DND-41 (cell line): ENCODE results near the gene ITGA1.

Experiments used
- EZH2 ChIP-seq: IDR thresholded peaks from 3 replicates; pipeline ENCODE4 v1.6.1; 2012; ENCODE audit warnings: borderline replicate concordance, low read depth, mild to moderate bottlenecking, moderate library complexity, low read length, inconsistent platforms; ENCODE audit not compliant: severe bottlenecking
- TF ChIP-seq, protein P1 (sequence below): IDR thresholded peaks from 2 replicates; pipeline ENCODE4 v1.5.1; 2012; ENCODE audit warnings: borderline replicate concordance, low read length, moderate library complexity, mild to moderate bottlenecking; ENCODE audit not compliant: poor library complexity, severe bottlenecking; ENCODE audit errors: extremely low read depth

DNA sequence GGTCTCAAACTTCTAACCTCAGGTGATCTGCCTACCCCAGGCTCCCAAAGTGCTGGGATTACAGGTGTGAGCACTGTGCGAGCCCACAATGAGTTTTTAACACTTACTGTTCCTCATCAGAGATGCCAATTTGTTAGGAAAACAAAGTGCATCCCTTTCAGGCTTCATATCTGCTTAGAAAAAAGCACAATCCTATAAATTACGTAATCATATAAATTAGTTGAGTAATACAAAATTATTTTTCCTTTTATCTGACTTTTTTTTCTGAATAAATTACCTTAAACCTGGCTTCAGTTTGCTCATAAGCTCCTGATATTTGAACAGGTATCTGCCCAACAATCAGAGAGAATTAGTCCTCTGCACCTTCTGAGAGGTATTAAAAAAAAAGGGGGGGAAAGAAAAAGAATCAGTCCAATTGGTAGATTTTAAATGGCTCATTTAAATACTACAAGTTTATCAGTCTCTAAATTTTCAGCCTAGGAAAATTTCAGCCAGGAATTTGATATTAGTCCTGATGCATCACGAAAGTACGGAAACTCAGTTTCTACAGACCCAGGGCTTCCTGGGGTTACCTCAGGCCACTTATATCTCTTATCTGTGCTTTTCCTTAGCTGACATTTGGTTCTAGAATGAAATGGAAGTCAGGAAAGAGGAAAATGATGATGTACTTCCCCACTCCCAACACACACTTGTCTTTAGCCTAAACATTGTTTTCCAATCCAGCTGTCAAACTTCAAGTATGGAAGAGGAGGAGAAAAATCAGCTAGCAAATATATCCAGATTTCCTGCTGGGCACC lies 26.8 kb downstream of the ITGA1 start:
- TF ChIP-seq, protein P1, sequence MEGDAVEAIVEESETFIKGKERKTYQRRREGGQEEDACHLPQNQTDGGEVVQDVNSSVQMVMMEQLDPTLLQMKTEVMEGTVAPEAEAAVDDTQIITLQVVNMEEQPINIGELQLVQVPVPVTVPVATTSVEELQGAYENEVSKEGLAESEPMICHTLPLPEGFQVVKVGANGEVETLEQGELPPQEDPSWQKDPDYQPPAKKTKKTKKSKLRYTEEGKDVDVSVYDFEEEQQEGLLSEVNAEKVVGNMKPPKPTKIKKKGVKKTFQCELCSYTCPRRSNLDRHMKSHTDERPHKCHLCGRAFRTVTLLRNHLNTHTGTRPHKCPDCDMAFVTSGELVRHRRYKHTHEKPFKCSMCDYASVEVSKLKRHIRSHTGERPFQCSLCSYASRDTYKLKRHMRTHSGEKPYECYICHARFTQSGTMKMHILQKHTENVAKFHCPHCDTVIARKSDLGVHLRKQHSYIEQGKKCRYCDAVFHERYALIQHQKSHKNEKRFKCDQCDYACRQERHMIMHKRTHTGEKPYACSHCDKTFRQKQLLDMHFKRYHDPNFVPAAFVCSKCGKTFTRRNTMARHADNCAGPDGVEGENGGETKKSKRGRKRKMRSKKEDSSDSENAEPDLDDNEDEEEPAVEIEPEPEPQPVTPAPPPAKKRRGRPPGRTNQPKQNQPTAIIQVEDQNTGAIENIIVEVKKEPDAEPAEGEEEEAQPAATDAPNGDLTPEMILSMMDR = no peak
- TF ChIP-seq EZH2 = no peak
